Tongue (tissue), 2 donors: ENCODE measurements around the gene CRY1. TPM values are rescaled to one million over a fixed set of nuclear protein-coding genes. Genes with fewer than 3 reads are reported as not detected.
A peak's percentile ranks its signal among the peaks of the same experiment; 100 is the strongest.

Source experiments
- DNase-seq: peaks from one replicate; pipeline ENCODE4 v3.0.0-alpha.2; 2015
- total RNA-seq: library from RNA; depleted of rRNA; stranded (reverse); fragments of >200 nt; gene quantifications from one replicate; pipeline ENCODE4 v1.2.3, GENCODE V29; 2014

CRY1 gene
- total RNA-seq, 1 donor from 2014 or later: 37.2 TPM

- no peak for DNase-seq
Observed at GRCh38 chr12:106957583-106957982, 135.8 kb downstream of the CRY1 start.

- DNase-seq: peak; percentile 85
Observed at GRCh38 chr12:106956048-106956578, 137.2 kb downstream of the CRY1 start.

GRCh38 chr12:106955377-106956047 lies 137.8 kb downstream of the CRY1 start, which contains the start of gene TMEM263:
TMEM263 (plus strand) TSS chr12:106955907; CDS start chr12:106967117, 11,210 bp downstream.
- DNase-seq: peak; percentile 99

- DNase-seq: peak; percentile 57
Observed at GRCh38 chr12:106954462-106955376, 138.6 kb downstream of the CRY1 start.

GRCh38 chr12:106953352-106954250 lies 139.7 kb downstream of the CRY1 start:
- no peak for DNase-seq

GRCh38 chr12:106950591-106950990 lies 142.8 kb downstream of the CRY1 start:
- DNase-seq: no peak

GRCh38 chr12:106947461-106947860 lies 145.9 kb downstream of the CRY1 start:
- DNase-seq: no peak

GRCh38 chr12:106945261-106945851 lies 148.0 kb downstream of the CRY1 start:
- no peak for DNase-seq

GRCh38 chr12:106942775-106943174 lies 150.6 kb downstream of the CRY1 start:
- no peak for DNase-seq

GRCh38 chr12:106941481-106942156 lies 151.7 kb downstream of the CRY1 start:
- DNase-seq: no peak

Other genes with a start within 250 kb of the CRY1 start
- gene TMEM263, start 137.6 kb downstream of the CRY1 start, total RNA-seq: 76.6 TPM
- 55.3 TPM for gene MTERF2, start 106.4 kb downstream of the CRY1 start, total RNA-seq